Urothelium cell line (cell line): ENCODE data around the gene USO1.
A peak's percentile ranks its signal among the peaks of the same experiment; 100 is the strongest.
"Not testable (repeated sequence)": the region's sequence is repeated elsewhere in the genome, so short reads cannot be mapped to it uniquely, and the experiment has no call there.

ENCODE experiments used
- DNase-seq: peaks from one replicate; pipeline ENCODE4 v3.0.0; 2011; ENCODE audit warnings: low spot score, mixed read lengths
- FAIRE-seq: peaks from 2 replicates; lab custom pipeline; 2011; peaks lifted over from hg19 to GRCh38; lab: Jason Lieb, UNC

Gene USO1

GRCh38 chr4:75708218-75708691 lies 16.1 kb upstream of the USO1 start:
- DNase-seq (no peak), FAIRE-seq (no peak)

- no peak for DNase-seq
- no peak for FAIRE-seq
These were observed 14.1 kb upstream of the USO1 start for GRCh38 chr4:75710246-75710645.

- FAIRE-seq (no peak), DNase-seq (no peak)
These were observed 10.4 kb upstream of the USO1 start for GRCh38 chr4:75714011-75714410.

GRCh38 chr4:75714704-75715103 lies 9.7 kb upstream of the USO1 start:
- no peak for FAIRE-seq
- no peak for DNase-seq

- FAIRE-seq (no peak), DNase-seq (no peak)
These were observed 9.1 kb upstream of the USO1 start for GRCh38 chr4:75715105-75715799.

- not testable (repeated sequence) for DNase-seq, FAIRE-seq
These were observed 8.3 kb upstream of the USO1 start for GRCh38 chr4:75716054-75716453.

- FAIRE-seq (no peak), DNase-seq (no peak)
These were observed 7.0 kb upstream of the USO1 start for GRCh38 chr4:75717408-75717807.

GRCh38 chr4:75718529-75718928 lies 5.8 kb upstream of the USO1 start:
- FAIRE-seq (no peak), DNase-seq (peak; percentile 13)

- FAIRE-seq = no peak
These were observed 2.0 kb upstream of the USO1 start for GRCh38 chr4:75722417-75722816.

GRCh38 chr4:75723163-75724065 lies 963 bp upstream of the USO1 start:
- FAIRE-seq (no peak), DNase-seq (peak; percentile 9)

More at GRCh38 chr4:75722417-75722816, 2.0 kb upstream of the USO1 start:
- DNase-seq = no peak

GRCh38 chr4:75724867-75725724 lies 719 bp downstream of the USO1 start:
- FAIRE-seq = no peak

GRCh38 chr4:75725942-75726538 lies 1.7 kb downstream of the USO1 start:
- FAIRE-seq, DNase-seq: not testable (repeated sequence)

More at GRCh38 chr4:75724867-75725724, 719 bp downstream of the USO1 start:
- DNase-seq = peak; percentile 69

- DNase-seq (no peak), FAIRE-seq (no peak)
These were observed 2.2 kb downstream of the USO1 start for GRCh38 chr4:75726577-75726976.

GRCh38 chr4:75727073-75727472 lies 2.7 kb downstream of the USO1 start:
- FAIRE-seq (no peak), DNase-seq (no peak)

- DNase-seq (no peak), FAIRE-seq (no peak)
These were observed 5.5 kb downstream of the USO1 start for GRCh38 chr4:75729836-75730235.

- DNase-seq = no peak
- no peak for FAIRE-seq
These were observed 9.0 kb downstream of the USO1 start for GRCh38 chr4:75733369-75733768.

- no peak for FAIRE-seq
These were observed 11.1 kb downstream of the USO1 start for GRCh38 chr4:75735525-75735924.

GRCh38 chr4:75736862-75737261 lies 12.5 kb downstream of the USO1 start:
- DNase-seq = no peak
- no peak for FAIRE-seq

More at GRCh38 chr4:75735525-75735924, 11.1 kb downstream of the USO1 start:
- DNase-seq = no peak

GRCh38 chr4:75737398-75737797 lies 13.0 kb downstream of the USO1 start:
- no peak for DNase-seq
- FAIRE-seq = no peak

GRCh38 chr4:75741027-75741426 lies 16.6 kb downstream of the USO1 start:
- FAIRE-seq (no peak), DNase-seq (no peak)
